Measurements from ENCODE around the gene ALG14. TPM values are rescaled to one million over a fixed set of nuclear protein-coding genes. Genes with fewer than 3 reads are reported as not detected.

The ALG14 gene
- polyA plus RNA-seq, 1 donor from 2014 or later: 2.6 TPM

DNA sequence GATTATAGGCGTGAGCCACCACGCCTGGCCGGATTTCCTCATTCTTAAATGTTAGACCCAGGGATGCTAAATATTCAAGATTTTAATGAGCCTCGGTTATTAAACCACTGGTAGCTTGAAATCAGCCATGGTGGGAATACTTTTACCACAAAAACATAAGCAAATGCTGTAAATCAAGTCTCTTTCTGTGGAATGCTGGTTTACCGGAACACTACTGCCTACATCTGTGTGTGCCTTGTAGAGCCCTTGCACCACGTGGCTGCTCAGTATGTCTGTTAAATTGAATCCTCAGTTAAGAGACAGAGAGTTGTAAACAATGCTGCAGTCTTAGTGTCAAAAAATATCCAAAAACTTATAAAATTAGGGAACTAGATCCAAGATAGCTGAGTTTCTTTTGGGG is 119.0 kb downstream of the ALG14 start:
- H3K4me3 ChIP-seq (ENCODE audit: low read length): no peak overlapping the region
- H3K9ac ChIP-seq (ENCODE audit: low read length): no peak overlapping the region
- no peaks in the 10 kb centered on the region for H3K36me3 ChIP-seq (ENCODE audit: insufficient read depth, low read length)
- no peaks in the 10 kb centered on the region for H3K9me2 ChIP-seq (ENCODE audit: insufficient read depth, low read length)
- no peak overlapping the region for H3K4me2 ChIP-seq (ENCODE audit: low read length)
- H4K20me1 ChIP-seq (ENCODE audit: insufficient read depth): no peaks in the 10 kb centered on the region
- TF ChIP-seq, protein P1, sequence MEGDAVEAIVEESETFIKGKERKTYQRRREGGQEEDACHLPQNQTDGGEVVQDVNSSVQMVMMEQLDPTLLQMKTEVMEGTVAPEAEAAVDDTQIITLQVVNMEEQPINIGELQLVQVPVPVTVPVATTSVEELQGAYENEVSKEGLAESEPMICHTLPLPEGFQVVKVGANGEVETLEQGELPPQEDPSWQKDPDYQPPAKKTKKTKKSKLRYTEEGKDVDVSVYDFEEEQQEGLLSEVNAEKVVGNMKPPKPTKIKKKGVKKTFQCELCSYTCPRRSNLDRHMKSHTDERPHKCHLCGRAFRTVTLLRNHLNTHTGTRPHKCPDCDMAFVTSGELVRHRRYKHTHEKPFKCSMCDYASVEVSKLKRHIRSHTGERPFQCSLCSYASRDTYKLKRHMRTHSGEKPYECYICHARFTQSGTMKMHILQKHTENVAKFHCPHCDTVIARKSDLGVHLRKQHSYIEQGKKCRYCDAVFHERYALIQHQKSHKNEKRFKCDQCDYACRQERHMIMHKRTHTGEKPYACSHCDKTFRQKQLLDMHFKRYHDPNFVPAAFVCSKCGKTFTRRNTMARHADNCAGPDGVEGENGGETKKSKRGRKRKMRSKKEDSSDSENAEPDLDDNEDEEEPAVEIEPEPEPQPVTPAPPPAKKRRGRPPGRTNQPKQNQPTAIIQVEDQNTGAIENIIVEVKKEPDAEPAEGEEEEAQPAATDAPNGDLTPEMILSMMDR (IDR thresholded peaks at IDR 0.05; ENCODE audit: poor library complexity, severe bottlenecking): no peak
- TF ChIP-seq POLR2AphosphoS5 (IDR thresholded peaks at IDR 0.05): no peak
- TF ChIP-seq RAD21 (conservative IDR thresholded peaks at IDR 0.05): no peak
- no peak for TF ChIP-seq TAF1 (IDR thresholded peaks at IDR 0.05; ENCODE audit: low read depth)
- no peak for TF ChIP-seq EZH2 (IDR thresholded peaks at IDR 0.05; ENCODE audit: borderline replicate concordance, insufficient read depth, low read length, poor library complexity, severe bottlenecking)
- TF ChIP-seq, protein P2, sequence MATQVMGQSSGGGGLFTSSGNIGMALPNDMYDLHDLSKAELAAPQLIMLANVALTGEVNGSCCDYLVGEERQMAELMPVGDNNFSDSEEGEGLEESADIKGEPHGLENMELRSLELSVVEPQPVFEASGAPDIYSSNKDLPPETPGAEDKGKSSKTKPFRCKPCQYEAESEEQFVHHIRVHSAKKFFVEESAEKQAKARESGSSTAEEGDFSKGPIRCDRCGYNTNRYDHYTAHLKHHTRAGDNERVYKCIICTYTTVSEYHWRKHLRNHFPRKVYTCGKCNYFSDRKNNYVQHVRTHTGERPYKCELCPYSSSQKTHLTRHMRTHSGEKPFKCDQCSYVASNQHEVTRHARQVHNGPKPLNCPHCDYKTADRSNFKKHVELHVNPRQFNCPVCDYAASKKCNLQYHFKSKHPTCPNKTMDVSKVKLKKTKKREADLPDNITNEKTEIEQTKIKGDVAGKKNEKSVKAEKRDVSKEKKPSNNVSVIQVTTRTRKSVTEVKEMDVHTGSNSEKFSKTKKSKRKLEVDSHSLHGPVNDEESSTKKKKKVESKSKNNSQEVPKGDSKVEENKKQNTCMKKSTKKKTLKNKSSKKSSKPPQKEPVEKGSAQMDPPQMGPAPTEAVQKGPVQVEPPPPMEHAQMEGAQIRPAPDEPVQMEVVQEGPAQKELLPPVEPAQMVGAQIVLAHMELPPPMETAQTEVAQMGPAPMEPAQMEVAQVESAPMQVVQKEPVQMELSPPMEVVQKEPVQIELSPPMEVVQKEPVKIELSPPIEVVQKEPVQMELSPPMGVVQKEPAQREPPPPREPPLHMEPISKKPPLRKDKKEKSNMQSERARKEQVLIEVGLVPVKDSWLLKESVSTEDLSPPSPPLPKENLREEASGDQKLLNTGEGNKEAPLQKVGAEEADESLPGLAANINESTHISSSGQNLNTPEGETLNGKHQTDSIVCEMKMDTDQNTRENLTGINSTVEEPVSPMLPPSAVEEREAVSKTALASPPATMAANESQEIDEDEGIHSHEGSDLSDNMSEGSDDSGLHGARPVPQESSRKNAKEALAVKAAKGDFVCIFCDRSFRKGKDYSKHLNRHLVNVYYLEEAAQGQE (IDR thresholded peaks at IDR 0.05; ENCODE audit: borderline replicate concordance): no peak
- no peak for TF ChIP-seq SMC3 (conservative IDR thresholded peaks at IDR 0.05; ENCODE audit: poor library complexity)
- TF ChIP-seq MXI1 (conservative IDR thresholded peaks at IDR 0.05; ENCODE audit: poor library complexity, severe bottlenecking): no peak
- no peak for TF ChIP-seq EP300 (conservative IDR thresholded peaks at IDR 0.05; ENCODE audit: poor library complexity, severe bottlenecking)
- no peaks in the 10 kb centered on the region for H3K79me2 ChIP-seq (replicated peaks; ENCODE audit: insufficient read depth, low read length)
- H2AFZ ChIP-seq (ENCODE audit: low read depth, low read length): no peak overlapping the region
- H3F3A ChIP-seq (ENCODE audit: insufficient read depth, low read length, poor library complexity, severe bottlenecking): no peaks in the 10 kb centered on the region
- no peak overlapping the region for H3K27ac ChIP-seq (ENCODE audit: low read length)
- no peaks in the 10 kb centered on the region for H3K9me3 ChIP-seq (ENCODE audit: low read length)
- no peaks in the 10 kb centered on the region for H3K27me3 ChIP-seq (ENCODE audit: insufficient read depth, low read depth, low read length)

- no peaks in the 10 kb centered on the region for H3K9me2 ChIP-seq (ENCODE audit: insufficient read depth, low read length)
- H2AFZ ChIP-seq (ENCODE audit: low read depth, low read length): no peak overlapping the region
- no peak overlapping the region for H3K27ac ChIP-seq (ENCODE audit: low read length)
- H3K9ac ChIP-seq (ENCODE audit: low read length): no peak overlapping the region
- H3F3A ChIP-seq (ENCODE audit: insufficient read depth, low read length, poor library complexity, severe bottlenecking): no peaks in the 10 kb centered on the region
- no peaks in the 10 kb centered on the region for H3K79me2 ChIP-seq (replicated peaks; ENCODE audit: insufficient read depth, low read length)
- no peaks in the 10 kb centered on the region for H4K20me1 ChIP-seq (ENCODE audit: insufficient read depth)
- no peaks in the 10 kb centered on the region for H3K9me3 ChIP-seq (ENCODE audit: low read length)
- H3K36me3 ChIP-seq (ENCODE audit: insufficient read depth, low read length): no peaks in the 10 kb centered on the region
- no peak overlapping the region for H3K4me2 ChIP-seq (ENCODE audit: low read length)
- no peaks in the 10 kb centered on the region for H3K27me3 ChIP-seq (ENCODE audit: insufficient read depth, low read depth, low read length)
- no peak overlapping the region for H3K4me3 ChIP-seq (ENCODE audit: low read length)
- TF ChIP-seq, protein P1 (IDR thresholded peaks at IDR 0.05; ENCODE audit: poor library complexity, severe bottlenecking): no peak
- no peak for TF ChIP-seq SMC3 (conservative IDR thresholded peaks at IDR 0.05; ENCODE audit: poor library complexity)
- no peak for TF ChIP-seq TAF1 (IDR thresholded peaks at IDR 0.05; ENCODE audit: low read depth)
- TF ChIP-seq RAD21 (conservative IDR thresholded peaks at IDR 0.05): no peak
- TF ChIP-seq, protein P2 (IDR thresholded peaks at IDR 0.05; ENCODE audit: borderline replicate concordance): no peak
- no peak for TF ChIP-seq EZH2 (IDR thresholded peaks at IDR 0.05; ENCODE audit: borderline replicate concordance, insufficient read depth, low read length, poor library complexity, severe bottlenecking)
- TF ChIP-seq POLR2AphosphoS5 (IDR thresholded peaks at IDR 0.05): no peak
- no peak for TF ChIP-seq MXI1 (conservative IDR thresholded peaks at IDR 0.05; ENCODE audit: poor library complexity, severe bottlenecking)
- TF ChIP-seq EP300 (conservative IDR thresholded peaks at IDR 0.05; ENCODE audit: poor library complexity, severe bottlenecking): no peak
Measured at GRCh38 chr1:94953107-94953506, 119.6 kb downstream of the ALG14 start.

All from neural cell (in vitro differentiated cells).